OCI-LY3 (cell line): ENCODE results near the gene SLC9C2.

Experiments
- H2AFZ ChIP-seq: fragments of 200-600, 300-600 bp; shearing (Covaris generic); 2 replicates; pipeline ENCODE4 v1.6.0; 2014; ENCODE audit warnings: antibody characterized with exemption, low read depth, low read length
- H3K27ac ChIP-seq: fragments of 200-600, 300-600 bp; sonication (generic); 2 replicates; pipeline ENCODE4 v1.5.1; 2014; ENCODE audit warnings: mild to moderate bottlenecking, low read length, moderate library complexity, mixed read lengths
- H3K27me3 ChIP-seq: fragments of 200-600, 300-600 bp; sonication (generic); 2 replicates; pipeline ENCODE4 v1.6.1; 2014; ENCODE audit warnings: low read depth, low read length, mixed read lengths
- H3K36me3 ChIP-seq: fragments of 200-600, 300-600 bp; sonication (generic); replicated peaks from 2 replicates; pipeline ENCODE3; 2014; ENCODE audit warnings: low read depth, low read length, mixed read lengths
- H3K4me1 ChIP-seq: fragments of 300-600, 200-600 bp; sonication (generic); 2 replicates; pipeline ENCODE4 v1.6.1; 2014; ENCODE audit warnings: low read length, mixed read lengths
- H3K4me2 ChIP-seq: fragments of 200-600, 300-600 bp; sonication (generic); 2 replicates; pipeline ENCODE4 v1.6.1; 2014; ENCODE audit warnings: low read length, mixed read lengths
- H3K4me3 ChIP-seq: fragments of 300-600, 200-600 bp; sonication (generic); 2 replicates; pipeline ENCODE4 v1.5.1; 2014; ENCODE audit warnings: antibody characterized with exemption, mild to moderate bottlenecking, low read length, moderate library complexity
- H3K79me2 ChIP-seq: fragments of 300-600, 200-600 bp; shearing (Covaris generic); 2 replicates; pipeline ENCODE4 v1.6.1; 2014; ENCODE audit warnings: mild to moderate bottlenecking, low read length, mixed read lengths
- H3K9ac ChIP-seq: fragments of 300-600, 200-600 bp; shearing (Covaris generic); 2 replicates; pipeline ENCODE4 v1.6.0; 2014; ENCODE audit warnings: mild to moderate bottlenecking, low read length, moderate library complexity
- H3K9me3 ChIP-seq: fragments of 200-600, 300-600 bp; shearing (Covaris generic); 2 replicates; pipeline ENCODE4 v1.6.1; 2014; ENCODE audit warnings: low read length, mixed read lengths; ENCODE audit not compliant: insufficient read depth
- H4K20me1 ChIP-seq: fragments of 200-600, 300-600 bp; sonication (generic); 2 replicates; pipeline ENCODE4 v1.6.1; 2016; ENCODE audit warnings: low read length, mixed read lengths; ENCODE audit not compliant: insufficient read depth
- EZH2phosphoT487 ChIP-seq: fragments of 200-600 bp; shearing (Covaris generic); IDR thresholded peaks from 2 replicates; pipeline ENCODE4 v1.6.1; 2018; ENCODE audit warnings: antibody characterized with exemption, mixed run types, low read depth
- TF ChIP-seq, protein P1 (sequence below): fragments of 200-600, 300-600 bp; sonication (generic); IDR thresholded peaks from 2 replicates; pipeline ENCODE4 v1.5.1; 2014; ENCODE audit warnings: antibody characterized with exemption, low read length, low read depth

The SLC9C2 gene

DNA sequence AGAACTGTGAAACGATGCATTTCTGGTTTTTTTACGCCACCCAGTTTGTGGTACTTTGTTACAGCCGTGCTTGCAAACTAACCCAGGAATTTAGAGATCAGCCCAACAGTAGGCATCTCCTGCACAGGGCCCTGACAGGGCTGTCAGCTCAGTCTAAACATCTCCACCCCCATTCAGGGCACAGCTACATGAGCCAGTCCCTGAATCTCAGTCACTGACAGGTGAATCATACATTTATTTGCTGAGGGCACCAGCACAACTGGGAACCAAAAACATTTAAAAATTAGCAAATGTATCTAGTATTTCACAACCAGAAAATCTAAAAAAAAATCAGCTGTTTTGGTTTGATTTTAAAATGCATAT, 95.0 kb downstream of the SLC9C2 start:
- Histone ChIP-seq H3K4me1 (peaks cover 5% of the 10 kb centered on the region), H3K27ac (no peak overlapping the region), H4K20me1 (no peaks in the 10 kb centered on the region), H3K36me3 (no peaks in the 10 kb centered on the region), H3K27me3 (no peaks in the 10 kb centered on the region), H3K9ac (no peak overlapping the region), H3K4me2 (no peak overlapping the region), H3K9me3 (no peaks in the 10 kb centered on the region), H3K79me2 (no peaks in the 10 kb centered on the region), H3K4me3 (no peak overlapping the region), H2AFZ (no peak overlapping the region)
- TF ChIP-seq EZH2phosphoT487 = no peak
- TF ChIP-seq, protein P1, sequence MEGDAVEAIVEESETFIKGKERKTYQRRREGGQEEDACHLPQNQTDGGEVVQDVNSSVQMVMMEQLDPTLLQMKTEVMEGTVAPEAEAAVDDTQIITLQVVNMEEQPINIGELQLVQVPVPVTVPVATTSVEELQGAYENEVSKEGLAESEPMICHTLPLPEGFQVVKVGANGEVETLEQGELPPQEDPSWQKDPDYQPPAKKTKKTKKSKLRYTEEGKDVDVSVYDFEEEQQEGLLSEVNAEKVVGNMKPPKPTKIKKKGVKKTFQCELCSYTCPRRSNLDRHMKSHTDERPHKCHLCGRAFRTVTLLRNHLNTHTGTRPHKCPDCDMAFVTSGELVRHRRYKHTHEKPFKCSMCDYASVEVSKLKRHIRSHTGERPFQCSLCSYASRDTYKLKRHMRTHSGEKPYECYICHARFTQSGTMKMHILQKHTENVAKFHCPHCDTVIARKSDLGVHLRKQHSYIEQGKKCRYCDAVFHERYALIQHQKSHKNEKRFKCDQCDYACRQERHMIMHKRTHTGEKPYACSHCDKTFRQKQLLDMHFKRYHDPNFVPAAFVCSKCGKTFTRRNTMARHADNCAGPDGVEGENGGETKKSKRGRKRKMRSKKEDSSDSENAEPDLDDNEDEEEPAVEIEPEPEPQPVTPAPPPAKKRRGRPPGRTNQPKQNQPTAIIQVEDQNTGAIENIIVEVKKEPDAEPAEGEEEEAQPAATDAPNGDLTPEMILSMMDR = no peak

DNA sequence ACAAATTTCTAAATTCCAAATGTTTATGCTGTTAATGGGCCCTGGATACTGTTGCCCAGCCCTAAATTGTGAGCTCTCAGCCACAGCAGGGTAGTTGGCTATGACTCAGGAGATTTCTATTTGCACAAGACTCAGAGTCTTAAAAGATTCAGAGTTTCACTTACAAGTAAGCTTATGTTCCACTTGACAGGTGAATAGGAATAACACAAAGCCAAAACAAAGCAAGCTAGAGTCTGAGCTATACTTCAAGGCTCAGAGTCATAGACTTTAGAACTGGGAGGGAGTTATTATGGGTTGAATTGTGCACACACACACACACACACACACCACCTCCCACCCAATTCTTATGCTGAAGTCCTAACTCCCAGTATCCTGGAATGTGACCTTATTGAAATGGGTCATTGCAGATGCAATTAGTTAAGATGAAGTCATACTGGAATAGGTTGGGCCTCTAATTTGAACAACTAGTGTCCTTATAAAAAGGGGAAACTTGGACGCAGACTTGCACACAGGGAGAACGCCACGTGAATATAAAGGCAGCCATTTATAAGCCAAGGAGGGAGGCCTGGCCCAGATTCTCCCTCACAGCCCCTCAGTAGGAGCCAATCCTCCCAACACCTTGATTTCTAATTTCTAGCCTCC, 95.5 kb downstream of the SLC9C2 start:
- H2AFZ ChIP-seq = no peak overlapping the region

DNA sequence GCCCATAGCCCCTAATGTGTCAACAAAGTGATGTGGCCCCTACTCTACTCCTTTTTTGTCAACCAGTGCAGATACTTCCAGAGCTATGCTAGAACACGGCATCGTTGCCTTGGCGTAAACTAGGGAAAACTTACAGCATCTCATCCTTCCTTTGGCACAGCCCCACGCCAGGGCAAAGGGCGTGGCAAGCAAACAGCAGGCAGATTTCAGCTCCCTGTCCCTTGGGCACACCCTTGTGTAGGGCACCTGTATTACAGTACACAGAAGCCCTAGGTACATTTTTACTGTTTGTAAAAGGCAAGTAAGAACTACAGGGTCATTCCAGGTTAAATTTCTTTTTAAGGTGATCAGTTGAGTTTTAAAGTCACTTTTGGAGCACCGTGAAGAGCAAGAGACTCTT, 96.4 kb downstream of the SLC9C2 start:
- H3K27me3 ChIP-seq = no peaks in the 10 kb centered on the region
- no peak overlapping the region for H3K4me3 ChIP-seq
- H3K9me3 ChIP-seq = no peaks in the 10 kb centered on the region
- H3K36me3 ChIP-seq = no peaks in the 10 kb centered on the region
- TF ChIP-seq, protein P1 = peak; percentile 39
- TF ChIP-seq EZH2phosphoT487 = no peak
- H3K4me2 ChIP-seq = no peak overlapping the region
- H2AFZ ChIP-seq = no peak overlapping the region
- no peak overlapping the region for H3K27ac ChIP-seq
- no peaks in the 10 kb centered on the region for H4K20me1 ChIP-seq
- no peak overlapping the region for H3K9ac ChIP-seq
- H3K79me2 ChIP-seq = no peaks in the 10 kb centered on the region
- H3K4me1 ChIP-seq = peaks cover 5% of the 10 kb centered on the region

More for the DNA sequence above, 95.5 kb downstream of the SLC9C2 start:
- no peak overlapping the region for H3K27ac ChIP-seq
- no peaks in the 10 kb centered on the region for H3K79me2 ChIP-seq
- H3K36me3 ChIP-seq = no peaks in the 10 kb centered on the region
- no peak overlapping the region for H3K4me2 ChIP-seq
- no peaks in the 10 kb centered on the region for H3K27me3 ChIP-seq
- no peaks in the 10 kb centered on the region for H4K20me1 ChIP-seq
- H3K4me1 ChIP-seq = peaks cover 5% of the 10 kb centered on the region
- H3K9ac ChIP-seq = no peak overlapping the region
- TF ChIP-seq, protein P1 = no peak
- TF ChIP-seq EZH2phosphoT487 = no peak
- no peak overlapping the region for H3K4me3 ChIP-seq
- H3K9me3 ChIP-seq = no peaks in the 10 kb centered on the region

DNA sequence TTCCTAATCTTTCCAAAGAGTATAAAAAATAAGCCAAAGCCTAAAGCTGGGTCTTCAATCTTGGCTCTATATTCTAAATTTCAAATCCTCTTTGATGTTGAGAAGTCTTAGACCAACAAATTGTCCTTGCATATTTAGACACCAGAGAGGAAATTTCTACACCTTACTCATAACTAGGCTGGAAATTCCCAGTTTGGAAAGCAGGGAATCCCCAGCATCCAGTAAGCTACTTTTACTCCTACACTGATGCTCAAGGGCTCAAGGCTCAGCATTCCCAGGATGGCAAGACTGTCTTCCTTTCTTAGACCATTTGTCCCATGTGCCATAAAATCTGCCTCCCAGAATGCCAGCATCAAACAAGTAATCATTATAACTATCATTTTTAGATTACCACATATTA, 97.5 kb downstream of the SLC9C2 start:
- Histone ChIP-seq H3K4me2 (no peak overlapping the region), H4K20me1 (no peaks in the 10 kb centered on the region), H2AFZ (no peak overlapping the region), H3K27ac (no peak overlapping the region), H3K9ac (no peak overlapping the region), H3K79me2 (no peaks in the 10 kb centered on the region), H3K36me3 (no peaks in the 10 kb centered on the region), H3K4me3 (no peak overlapping the region), H3K9me3 (no peaks in the 10 kb centered on the region), H3K27me3 (no peaks in the 10 kb centered on the region), H3K4me1 (peaks cover 5% of the 10 kb centered on the region)
- TF ChIP-seq EZH2phosphoT487 = no peak
- TF ChIP-seq, protein P1 = no peak
